T-helper 1 cell treated with Interleukin-12 subunit alpha and Interleukin-12 subunit beta and Interleukin-4 antibody, amounts not matched to agents 30 ng/mL and 1 ng/mL, for 36 hours (primary cell): ENCODE results near the gene ABCB6. TPM values are rescaled to one million over a fixed set of nuclear protein-coding genes. Genes with fewer than 3 reads are reported as not detected.
"Not testable (repeated sequence)": the region's sequence is repeated elsewhere in the genome, so short reads cannot be mapped to it uniquely, and the experiment has no call there.

ENCODE experiments used
- intact Hi-C: fragments of 100-400 bp; cut with micrococcal nuclease; formaldehyde crosslinking; loops from one replicate; pipeline ENCODE4 v1.15.1; 2024
- total RNA-seq: library from RNA; stranded (reverse); gene quantifications from 2 replicates; pipeline ENCODE4 v1.2.3, GENCODE V29; 2022

The ABCB6 gene
- total RNA-seq, 1 donor from 2014 or later, result 22.7 TPM

- intact Hi-C loops, result no loop called here
Observed at GRCh38 chr2:219215871-219216534, 2.8 kb downstream of the ABCB6 start.

- intact Hi-C loops, result no loop called here
Observed at GRCh38 chr2:219214786-219215185, 4.0 kb downstream of the ABCB6 start.

GRCh38 chr2:219214141-219214540 lies 4.6 kb downstream of the ABCB6 start:
- intact Hi-C loops, result no loop called here

- intact Hi-C loops, result no loop called here
Observed at GRCh38 chr2:219213486-219214071, 5.2 kb downstream of the ABCB6 start.

GRCh38 chr2:219213026-219213415 lies 5.7 kb downstream of the ABCB6 start:
- intact Hi-C loops, result no loop called here

GRCh38 chr2:219210886-219211362 lies 7.8 kb downstream of the ABCB6 start:
- intact Hi-C loops, result loop anchor here (1.0 kb wide), 5 partner anchors 34 to 153 kb away; partner anchors contain the start of genes DNAJB2 and NHEJ1

- intact Hi-C loops, result no loop called here
Observed at GRCh38 chr2:219210196-219210885, 8.4 kb downstream of the ABCB6 start.

GRCh38 chr2:219209236-219210195 lies 9.2 kb downstream of the ABCB6 start:
- intact Hi-C loops, result loop anchor here (5.0 kb wide), 2 partner anchors 333 to 497 kb away; partner anchors contain the start of genes CHPF, TMEM198 and TTLL4

- intact Hi-C loops, result loop anchor here (2.0 to 5.0 kb wide), 4 partner anchors 299 to 811 kb away; partner anchors contain the start of genes CHPF, TMEM198 and TTLL4
Observed at GRCh38 chr2:219207884-219208740, 10.6 kb downstream of the ABCB6 start.

GRCh38 chr2:219207134-219207883 lies 11.4 kb downstream of the ABCB6 start:
- intact Hi-C loops, result loop anchor here (2.0 to 5.0 kb wide), 4 partner anchors 299 to 811 kb away; partner anchors contain the start of genes CHPF, TMEM198 and TTLL4

GRCh38 chr2:219206328-219207133 lies 12.2 kb downstream of the ABCB6 start, which contains the start of gene ZFAND2B:
Gene ZFAND2B (plus strand): TSS chr2:219206782. CDS start chr2:219206988, 206 bp downstream.
- intact Hi-C loops, result loop anchor here (1.0 to 5.0 kb wide), 15 partner anchors 13 to 810 kb away; partner anchors contain the start of genes ANKZF1, ATG9A, CHPF and CNOT9

- intact Hi-C loops, result loop anchor here (1.0 to 5.0 kb wide), 15 partner anchors 13 to 809 kb away; partner anchors contain the start of genes ANKZF1, ATG9A, CHPF and CNOT9
Observed at GRCh38 chr2:219205981-219206327, 12.8 kb downstream of the ABCB6 start.

- intact Hi-C loops, result loop anchor here (5.0 kb wide), 2 partner anchors 337 to 493 kb away; partner anchors contain the start of genes CHPF, TMEM198 and TTLL4
Observed at GRCh38 chr2:219205165-219205538, 13.6 kb downstream of the ABCB6 start.

- intact Hi-C loops, result loop anchor here (5.0 kb wide), 2 partner anchors 338 to 492 kb away; partner anchors contain the start of genes CHPF, TMEM198 and TTLL4
Observed at GRCh38 chr2:219204425-219205164, 14.2 kb downstream of the ABCB6 start.

- intact Hi-C loops, result not testable (repeated sequence)
Observed at GRCh38 chr2:219201331-219201730, 17.4 kb downstream of the ABCB6 start.

- intact Hi-C loops, result not testable (repeated sequence)
Observed at GRCh38 chr2:219200502-219201326, 18.0 kb downstream of the ABCB6 start.
